Right lobe of liver (tissue), 6 donors: ENCODE measurements around the gene ZRANB3. TPM values are rescaled to one million over a fixed set of nuclear protein-coding genes. Genes with fewer than 3 reads are reported as not detected.
"Not testable (repeated sequence)": the region's sequence is repeated elsewhere in the genome, so short reads cannot be mapped to it uniquely, and the experiment has no call there.

ENCODE experiments used
- ATAC-seq, 4 donors: fragments of 200-7000 bp; cut with Tn5 transposase; one replicate each; pipeline ENCODE4 v1.9.1; 2020; ENCODE audit warnings: mild to moderate bottlenecking in 4 of 4, moderate library complexity in 4 of 4
- DNase-seq, 3 donors: peaks; one replicate each; pipeline ENCODE4 v3.0.0-alpha.2; 2020
- H3K27ac ChIP-seq, 3 donors: fragments of 200-600 bp; one replicate each; pipeline ENCODE4 v1.8.0; 2022
- H3K27me3 ChIP-seq, 2 donors: fragments of 200-600 bp; one replicate each; pipeline ENCODE4 v1.8.0; 2022
- H3K36me3 ChIP-seq, 4 donors: fragments of 200-600 bp; sonication (generic) in 1 of 4; one replicate each; pipeline versions ENCODE4 v1.5.1 to v1.8.0; 2017 to 2022; ENCODE audit warnings: control low read depth in 1 of 4
- H3K4me1 ChIP-seq, 4 donors: fragments of 200-600 bp; sonication (generic) in 1 of 4; one replicate each; pipeline versions ENCODE4 v1.5.1 to v1.8.0; 2017 to 2022; ENCODE audit warnings: control low read depth in 1 of 4
- H3K4me3 ChIP-seq, 3 donors: fragments of 200-600 bp; one replicate each; pipeline ENCODE4 v1.8.0; 2022
- H3K9me3 ChIP-seq, 4 donors: fragments of 200-600 bp; sonication (generic) in 1 of 4; one replicate each; pipeline versions ENCODE4 v1.5.1 to v1.8.0; 2017 to 2022; ENCODE audit warnings: control low read depth in 1 of 4
- POLR2A ChIP-seq: fragments of 450-650 bp; IDR thresholded peaks from one replicate; pipeline ENCODE4 v1.6.1; 2017; ENCODE audit warnings: antibody characterized with exemption, mild to moderate bottlenecking
- WGBS: methylation state at CpG from one replicate; pipeline ENCODE4 v1.1.6; 2018; ENCODE audit warnings: low coverage, low lambda C conversion rate; ENCODE audit not compliant: insufficient coverage; ENCODE audit errors: missing lambda C conversion rate; 5-methylcytosine and 5-hydroxymethylcytosine counted together
- intact Hi-C, 2 donors: fragments of 100-400 bp; cut with DNase I; formaldehyde crosslinking; loops; one replicate each; pipeline versions ENCODE4 v1.11.2 to v1.14.1; 2022
- total RNA-seq, 6 experiments: library from RNA; depleted of rRNA in 2 of 6; stranded (reverse); fragments of >200 nt in 2 of 6; fragmentation: NEBNext Ultra II Directional in 3 of 6; extraction: Animal tissue kit (Norgen Biotek cat#: 25700) in 3 of 6; gene quantifications; one replicate each; pipeline versions ENCODE4 v1.1.0 to v1.2.4, GENCODE V29; 2016 to 2023
- TF ChIP-seq, protein P1 (sequence below), 4 donors: fragments of 200-600 bp in 3 of 4; fragments of 450-650 bp in 1 of 4; IDR thresholded peaks; one replicate each; pipeline versions ENCODE4 v1.5.1 to v1.8.0; 2016 to 2022; ENCODE audit warnings: antibody characterized with exemption in 4 of 4, mild to moderate bottlenecking in 2 of 4
- donor health status: DM: no; HTN: yes; CAD: no.
- donor health status: DM: no; HTN: no; CAD: no.
- donor health status: DM: no; HTN: no; CAD: no.
- donor health status: DM: no; HTN: yes; CAD: no.
- donor health status: DM: no; HTN: yes; CAD: no.

ZRANB3 gene
- total RNA-seq, 6 experiments from 2014 or later = 3.3 to 5.6 (median 4.0) TPM

DNA sequence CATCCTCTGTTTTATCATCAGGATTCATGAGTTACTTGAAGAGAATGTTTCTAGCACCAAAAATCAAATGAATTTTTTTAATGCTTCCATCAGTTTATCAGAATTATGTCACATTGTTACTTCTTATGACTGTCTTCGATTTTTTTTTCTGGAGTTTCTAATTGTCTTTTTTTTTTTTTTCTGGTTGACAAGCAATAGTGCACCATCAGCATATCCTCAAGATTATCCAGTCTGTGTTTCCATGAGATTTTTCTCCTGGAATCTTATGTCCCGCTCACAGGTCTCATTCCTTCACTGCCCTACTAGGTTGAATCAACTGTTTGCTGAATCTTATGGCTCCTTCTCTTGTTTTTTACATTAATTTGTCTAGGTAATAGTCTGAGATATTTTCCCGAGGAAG lies 16.3 kb upstream of the ZRANB3 start:
- ATAC-seq (no peak), DNase-seq (no peak)
- H3K36me3 ChIP-seq = no peaks in the 10 kb centered on the region
- no peak overlapping the region for H3K4me3 ChIP-seq
- intact Hi-C loops = no loop called here
- no peak for TF ChIP-seq POLR2A
- TF ChIP-seq, protein P1, sequence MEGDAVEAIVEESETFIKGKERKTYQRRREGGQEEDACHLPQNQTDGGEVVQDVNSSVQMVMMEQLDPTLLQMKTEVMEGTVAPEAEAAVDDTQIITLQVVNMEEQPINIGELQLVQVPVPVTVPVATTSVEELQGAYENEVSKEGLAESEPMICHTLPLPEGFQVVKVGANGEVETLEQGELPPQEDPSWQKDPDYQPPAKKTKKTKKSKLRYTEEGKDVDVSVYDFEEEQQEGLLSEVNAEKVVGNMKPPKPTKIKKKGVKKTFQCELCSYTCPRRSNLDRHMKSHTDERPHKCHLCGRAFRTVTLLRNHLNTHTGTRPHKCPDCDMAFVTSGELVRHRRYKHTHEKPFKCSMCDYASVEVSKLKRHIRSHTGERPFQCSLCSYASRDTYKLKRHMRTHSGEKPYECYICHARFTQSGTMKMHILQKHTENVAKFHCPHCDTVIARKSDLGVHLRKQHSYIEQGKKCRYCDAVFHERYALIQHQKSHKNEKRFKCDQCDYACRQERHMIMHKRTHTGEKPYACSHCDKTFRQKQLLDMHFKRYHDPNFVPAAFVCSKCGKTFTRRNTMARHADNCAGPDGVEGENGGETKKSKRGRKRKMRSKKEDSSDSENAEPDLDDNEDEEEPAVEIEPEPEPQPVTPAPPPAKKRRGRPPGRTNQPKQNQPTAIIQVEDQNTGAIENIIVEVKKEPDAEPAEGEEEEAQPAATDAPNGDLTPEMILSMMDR (IDR thresholded peaks at IDR 0.05) = no peak
- WGBS = 96% methylated on average over 2 of the region's 3 CpGs
- H3K9me3 ChIP-seq = no peaks in the 10 kb centered on the region
- H3K27me3 ChIP-seq = no peaks in the 10 kb centered on the region
- H3K4me1 ChIP-seq = no peaks in the 10 kb centered on the region
- no peak overlapping the region for H3K27ac ChIP-seq

DNA sequence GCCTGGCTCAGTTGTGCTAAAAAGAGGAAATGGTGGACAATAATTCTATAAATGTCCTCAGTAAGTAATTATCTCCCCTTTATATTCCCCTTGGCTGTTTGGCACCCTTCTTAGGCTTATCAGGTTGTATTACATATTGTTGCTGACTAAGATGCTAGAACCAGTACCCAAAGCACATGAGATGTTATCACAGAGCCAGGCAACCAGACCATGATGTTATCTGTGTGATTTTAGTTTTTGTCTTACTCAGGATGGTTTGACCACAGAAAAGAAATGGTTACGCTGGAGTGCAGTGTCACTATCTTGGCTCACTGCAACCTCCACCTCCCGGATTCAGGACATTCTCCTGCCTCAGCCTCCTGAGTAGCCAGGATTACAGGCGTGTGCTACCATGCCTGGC lies 15.4 kb upstream of the ZRANB3 start:
- Histone ChIP-seq H3K9me3 (no peaks in the 10 kb centered on the region), H3K4me3 (no peak overlapping the region), H3K4me1 (no peaks in the 10 kb centered on the region), H3K27me3 (no peaks in the 10 kb centered on the region), H3K27ac (no peak overlapping the region), H3K36me3 (no peaks in the 10 kb centered on the region)
- WGBS = 96% methylated on average over 3 of the region's 3 CpGs
- TF ChIP-seq POLR2A = no peak
- TF ChIP-seq, protein P1 (IDR thresholded peaks at IDR 0.05) = no peak
- intact Hi-C loops = no loop called here
- DNase-seq (no peak), ATAC-seq (no peak)

DNA sequence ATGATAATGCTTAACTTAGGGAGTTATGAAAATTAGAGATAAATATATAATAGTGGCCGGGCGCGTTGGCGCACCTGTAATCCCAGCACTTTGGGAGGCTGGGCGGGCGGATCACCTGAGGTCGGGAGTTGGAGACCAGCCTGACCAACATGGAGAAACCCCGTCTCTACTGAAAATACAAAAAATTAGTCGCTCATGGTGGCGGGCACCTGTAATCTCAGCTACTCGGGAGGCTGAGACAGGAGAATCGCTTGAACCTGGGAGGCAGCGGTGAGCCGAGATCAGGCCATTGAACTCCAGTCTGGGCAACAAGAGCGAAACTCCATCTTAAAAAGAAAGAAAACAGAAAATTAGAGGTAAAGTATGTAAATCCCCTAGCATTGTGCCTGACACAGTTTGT lies 2.5 kb upstream of the ZRANB3 start:
- H3K9me3 ChIP-seq, H3K4me3 ChIP-seq, intact Hi-C loops, ATAC-seq, H3K36me3 ChIP-seq, DNase-seq, H3K27ac ChIP-seq, H3K27me3 ChIP-seq, H3K4me1 ChIP-seq: not testable (repeated sequence)
- 97% methylated on average over 10 of the region's 15 CpGs for WGBS

DNA sequence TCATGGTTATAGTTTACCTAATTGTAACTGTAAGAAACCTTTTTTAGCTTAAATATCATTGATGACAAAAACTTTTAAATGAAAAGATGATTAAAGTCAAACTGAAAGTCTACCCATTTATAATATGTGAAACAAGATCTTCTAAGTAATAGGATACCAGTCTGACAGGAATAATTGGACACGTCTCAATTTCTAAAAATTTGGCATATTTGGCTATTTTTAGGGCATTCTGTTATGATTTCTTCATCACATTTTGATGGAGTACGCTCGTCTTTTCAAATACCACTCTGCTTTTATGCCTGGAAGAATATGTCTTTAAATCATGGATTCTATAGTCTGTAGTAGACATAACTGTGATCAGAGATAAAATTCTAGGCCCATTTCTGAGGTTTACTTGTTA lies 1.6 kb upstream of the ZRANB3 start:
- H3K36me3 ChIP-seq = no peaks in the 10 kb centered on the region
- DNase-seq = no peak
- 44% methylated on average over 3 of the region's 3 CpGs for WGBS
- H3K27me3 ChIP-seq = no peaks in the 10 kb centered on the region
- TF ChIP-seq, protein P1 (IDR thresholded peaks at IDR 0.05) = no peak
- no peak for TF ChIP-seq POLR2A
- H3K27ac ChIP-seq = no peak overlapping the region
- peaks cover 0 to 9% (median 0%) of the 10 kb centered on the region in 4 donors for H3K4me1 ChIP-seq
- H3K9me3 ChIP-seq = no peaks in the 10 kb centered on the region
- intact Hi-C loops = no loop called here
- no peak for ATAC-seq
- H3K4me3 ChIP-seq = peak overlapping the region in 2 of 3 donors; percentile 91 to 94

DNA sequence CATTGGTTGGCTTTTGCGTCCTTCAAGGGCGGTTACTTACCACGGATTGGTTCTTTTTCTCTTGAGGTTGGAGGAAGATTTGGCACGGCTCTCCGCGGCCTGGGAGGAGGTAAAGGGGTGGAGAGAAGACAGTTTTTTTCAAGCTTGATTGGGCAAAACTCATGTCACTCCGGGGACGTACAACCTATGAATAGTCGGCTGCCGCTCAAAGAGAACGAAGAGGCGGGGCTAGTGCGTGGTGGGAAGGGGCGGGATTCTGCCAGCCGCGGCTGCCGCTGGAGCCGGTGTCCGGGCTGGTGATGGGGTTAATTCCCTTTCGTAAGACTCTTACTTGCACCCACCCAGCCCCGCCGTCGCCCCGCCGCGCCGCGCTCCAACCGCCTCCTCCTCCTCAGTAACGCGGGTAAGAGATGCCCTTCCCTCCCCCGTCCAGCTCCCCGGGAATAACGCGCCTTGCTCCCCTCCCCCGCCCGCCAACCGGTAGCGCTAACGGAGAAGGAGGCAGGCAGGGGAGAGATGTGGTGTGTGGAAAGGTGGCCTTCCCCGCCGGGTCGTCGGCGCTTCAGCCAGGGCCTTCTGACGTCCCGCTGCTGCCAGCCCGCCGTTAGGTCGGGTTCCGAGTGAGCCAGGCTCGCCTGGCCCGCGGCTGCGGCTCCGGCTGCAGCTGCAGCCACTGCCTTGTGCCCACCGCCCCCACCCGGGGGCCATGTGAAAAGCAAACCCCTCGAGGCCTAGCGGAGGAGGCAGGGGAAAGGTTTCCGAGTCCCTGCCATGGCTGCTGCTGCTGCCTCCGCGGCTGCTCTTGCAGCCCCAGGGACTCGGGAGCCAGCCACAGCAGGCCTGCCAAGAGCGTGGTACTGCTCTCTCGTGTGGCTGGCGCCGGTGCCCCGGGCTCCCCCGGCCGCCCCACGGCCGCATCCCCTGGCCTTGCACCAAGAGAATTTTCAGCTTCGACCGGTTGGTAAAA lies 496 bp upstream of the ZRANB3 start, which contains the start of gene R3HDM1:
Gene R3HDM1, plus strand, starts transcription at position 254 of the 967 bp plus-strand sequence. CDS start 73,362 bp downstream, outside the sequence.
- no peaks in the 10 kb centered on the region for H3K9me3 ChIP-seq
- WGBS = under 1% methylated on average over 25 of the region's 75 CpGs
- H3K27ac ChIP-seq = peak within 1 kb of the TSS; percentile 62 to 84 (median 80)
- peak; percentile 97 to 99 (median 98) for DNase-seq
- ATAC-seq = peak; percentile 91 to 95 (median 92)
- TF ChIP-seq POLR2A = no peak
- TF ChIP-seq, protein P1 (IDR thresholded peaks at IDR 0.05) = no peak
- H3K4me1 ChIP-seq = peaks cover 0 to 9% (median 0%) of the 10 kb centered on the region in 4 donors
- H3K27me3 ChIP-seq = no peaks in the 10 kb centered on the region
- intact Hi-C loops = no loop called here
- H3K36me3 ChIP-seq = no peaks in the 10 kb centered on the region
- peak within 1 kb of the TSS; percentile 91 to 95 (median 94) for H3K4me3 ChIP-seq
